COLO668 (cell line): ENCODE measurements around the gene PLEKHD1.
A peak's percentile ranks its signal among the peaks of the same experiment; 100 is the strongest.
"Not testable (repeated sequence)": the region's sequence is repeated elsewhere in the genome, so short reads cannot be mapped to it uniquely, and the experiment has no call there.

Experiments used
- DNase-seq: peaks from one replicate; lab custom pipeline; 2025; ENCODE audit not compliant: unreplicated experiment; lab: John Stamatoyannopoulos, UW

PLEKHD1 gene

GRCh38 chr14:69484444-69485314 lies at the start of gene PLEKHD1:
PLEKHD1 (plus strand) TSS chr14:69484728; CDS start chr14:69484966, 238 bp downstream.
- peak; percentile 55 for DNase-seq

GRCh38 chr14:69439521-69440270 lies 44.8 kb upstream of the PLEKHD1 start:
- DNase-seq: no peak

GRCh38 chr14:69441948-69442347 lies 42.6 kb upstream of the PLEKHD1 start:
- DNase-seq: no peak

GRCh38 chr14:69443296-69443805 lies 41.2 kb upstream of the PLEKHD1 start:
- no peak for DNase-seq

GRCh38 chr14:69449216-69449615 lies 35.3 kb upstream of the PLEKHD1 start:
- no peak for DNase-seq

- DNase-seq: no peak
These were observed 32.6 kb upstream of the PLEKHD1 start for GRCh38 chr14:69451941-69452340.

GRCh38 chr14:69458350-69458749 lies 26.2 kb upstream of the PLEKHD1 start:
- DNase-seq: no peak

GRCh38 chr14:69459122-69459521 lies 25.4 kb upstream of the PLEKHD1 start:
- no peak for DNase-seq

GRCh38 chr14:69460093-69460701 lies 24.3 kb upstream of the PLEKHD1 start:
- DNase-seq: peak; percentile 69

GRCh38 chr14:69464379-69464778 lies 20.1 kb upstream of the PLEKHD1 start:
- DNase-seq: no peak

GRCh38 chr14:69464829-69465228 lies 19.7 kb upstream of the PLEKHD1 start:
- no peak for DNase-seq

- no peak for DNase-seq
These were observed 15.6 kb upstream of the PLEKHD1 start for GRCh38 chr14:69468949-69469348.

GRCh38 chr14:69471436-69471835 lies 13.1 kb upstream of the PLEKHD1 start:
- DNase-seq: no peak

- DNase-seq: no peak
These were observed 12.6 kb upstream of the PLEKHD1 start for GRCh38 chr14:69471916-69472315.

- no peak for DNase-seq
These were observed 11.3 kb upstream of the PLEKHD1 start for GRCh38 chr14:69473260-69473659.

- DNase-seq: no peak
These were observed 10.6 kb upstream of the PLEKHD1 start for GRCh38 chr14:69473946-69474345.

GRCh38 chr14:69475194-69475818 lies 9.2 kb upstream of the PLEKHD1 start:
- DNase-seq: peak; percentile 28

GRCh38 chr14:69476824-69477450 lies 7.6 kb upstream of the PLEKHD1 start:
- not testable (repeated sequence) for DNase-seq

GRCh38 chr14:69478055-69478454 lies 6.5 kb upstream of the PLEKHD1 start:
- DNase-seq: not testable (repeated sequence)

GRCh38 chr14:69479696-69480095 lies 4.8 kb upstream of the PLEKHD1 start:
- DNase-seq: no peak

- DNase-seq: no peak
These were observed 4.4 kb upstream of the PLEKHD1 start for GRCh38 chr14:69480136-69480535.
